ENCODE data around the gene TTLL1. TPM values are rescaled to one million over a fixed set of nuclear protein-coding genes. Genes with fewer than 3 reads are reported as not detected.

Gene TTLL1
- total RNA-seq, 1 experiment from 2014 or later: 5.5 TPM

DNA sequence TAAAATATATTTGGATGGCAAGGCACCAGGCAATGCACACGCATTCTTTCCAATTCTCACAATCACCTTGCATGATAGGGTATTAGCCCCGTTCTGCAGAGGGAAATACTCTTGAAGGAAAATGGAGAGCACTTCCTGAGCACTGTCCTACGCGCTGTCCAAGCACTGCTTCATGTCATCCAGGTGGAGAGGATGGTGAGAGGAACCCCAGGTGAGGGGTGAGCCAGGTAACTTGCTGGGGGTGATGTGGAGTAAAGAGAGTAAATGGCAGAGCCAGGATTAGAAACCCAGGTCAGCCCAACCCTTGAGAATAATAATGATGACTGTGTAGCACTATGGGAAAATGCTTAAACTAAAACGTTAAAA, 73.5 kb downstream of the TTLL1 start:
- Mint-ChIP-seq H3K27me3 (ENCODE audit: low read depth) (peaks cover 14% of the 10 kb centered on the region), H3K36me3 (peaks cover 6% of the 10 kb centered on the region), H3K9me3 (peaks cover 8% of the 10 kb centered on the region), H3K4me1 (peaks cover 26% of the 10 kb centered on the region), H3K4me3 (peak overlapping the region; percentile 95), H3K27ac (peak overlapping the region; percentile 65)
- ChIA-PET CTCF (interaction anchor here (0.9 to 2.9 kb wide), 3 partner anchors 37 to 148 kb away, joined by 3 to 16 read pairs (median 7); no protein-coding TSS in a partner anchor), POLR2A (interaction anchor here (0.6 to 2.5 kb wide), 9 partner anchors 11 to 555 kb away, joined by 3 to 12 read pairs (median 6); partner anchors contain the start of gene ARFGAP3)
- ATAC-seq (no peak), DNase-seq (ENCODE audit: low spot score) (no peak)
- TF ChIP-seq, protein P1, sequence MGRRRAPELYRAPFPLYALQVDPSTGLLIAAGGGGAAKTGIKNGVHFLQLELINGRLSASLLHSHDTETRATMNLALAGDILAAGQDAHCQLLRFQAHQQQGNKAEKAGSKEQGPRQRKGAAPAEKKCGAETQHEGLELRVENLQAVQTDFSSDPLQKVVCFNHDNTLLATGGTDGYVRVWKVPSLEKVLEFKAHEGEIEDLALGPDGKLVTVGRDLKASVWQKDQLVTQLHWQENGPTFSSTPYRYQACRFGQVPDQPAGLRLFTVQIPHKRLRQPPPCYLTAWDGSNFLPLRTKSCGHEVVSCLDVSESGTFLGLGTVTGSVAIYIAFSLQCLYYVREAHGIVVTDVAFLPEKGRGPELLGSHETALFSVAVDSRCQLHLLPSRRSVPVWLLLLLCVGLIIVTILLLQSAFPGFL (CRISPR knock-in tag; IDR thresholded peaks at IDR 0.05; ENCODE audit: borderline replicate concordance): no peak
- TF ChIP-seq NR3C1 (CRISPR knock-in tag; conservative IDR thresholded peaks at IDR 0.05; ENCODE audit: low read depth): no peak
- TF ChIP-seq, protein P2, sequence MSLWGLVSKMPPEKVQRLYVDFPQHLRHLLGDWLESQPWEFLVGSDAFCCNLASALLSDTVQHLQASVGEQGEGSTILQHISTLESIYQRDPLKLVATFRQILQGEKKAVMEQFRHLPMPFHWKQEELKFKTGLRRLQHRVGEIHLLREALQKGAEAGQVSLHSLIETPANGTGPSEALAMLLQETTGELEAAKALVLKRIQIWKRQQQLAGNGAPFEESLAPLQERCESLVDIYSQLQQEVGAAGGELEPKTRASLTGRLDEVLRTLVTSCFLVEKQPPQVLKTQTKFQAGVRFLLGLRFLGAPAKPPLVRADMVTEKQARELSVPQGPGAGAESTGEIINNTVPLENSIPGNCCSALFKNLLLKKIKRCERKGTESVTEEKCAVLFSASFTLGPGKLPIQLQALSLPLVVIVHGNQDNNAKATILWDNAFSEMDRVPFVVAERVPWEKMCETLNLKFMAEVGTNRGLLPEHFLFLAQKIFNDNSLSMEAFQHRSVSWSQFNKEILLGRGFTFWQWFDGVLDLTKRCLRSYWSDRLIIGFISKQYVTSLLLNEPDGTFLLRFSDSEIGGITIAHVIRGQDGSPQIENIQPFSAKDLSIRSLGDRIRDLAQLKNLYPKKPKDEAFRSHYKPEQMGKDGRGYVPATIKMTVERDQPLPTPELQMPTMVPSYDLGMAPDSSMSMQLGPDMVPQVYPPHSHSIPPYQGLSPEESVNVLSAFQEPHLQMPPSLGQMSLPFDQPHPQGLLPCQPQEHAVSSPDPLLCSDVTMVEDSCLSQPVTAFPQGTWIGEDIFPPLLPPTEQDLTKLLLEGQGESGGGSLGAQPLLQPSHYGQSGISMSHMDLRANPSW (CRISPR knock-in tag; conservative IDR thresholded peaks at IDR 0.05; ENCODE audit: low read depth): no peak
- TF ChIP-seq, protein P3, sequence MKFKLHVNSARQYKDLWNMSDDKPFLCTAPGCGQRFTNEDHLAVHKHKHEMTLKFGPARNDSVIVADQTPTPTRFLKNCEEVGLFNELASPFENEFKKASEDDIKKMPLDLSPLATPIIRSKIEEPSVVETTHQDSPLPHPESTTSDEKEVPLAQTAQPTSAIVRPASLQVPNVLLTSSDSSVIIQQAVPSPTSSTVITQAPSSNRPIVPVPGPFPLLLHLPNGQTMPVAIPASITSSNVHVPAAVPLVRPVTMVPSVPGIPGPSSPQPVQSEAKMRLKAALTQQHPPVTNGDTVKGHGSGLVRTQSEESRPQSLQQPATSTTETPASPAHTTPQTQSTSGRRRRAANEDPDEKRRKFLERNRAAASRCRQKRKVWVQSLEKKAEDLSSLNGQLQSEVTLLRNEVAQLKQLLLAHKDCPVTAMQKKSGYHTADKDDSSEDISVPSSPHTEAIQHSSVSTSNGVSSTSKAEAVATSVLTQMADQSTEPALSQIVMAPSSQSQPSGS (CRISPR knock-in tag; IDR thresholded peaks at IDR 0.05; ENCODE audit: borderline replicate concordance, low read depth): no peak

DNA sequence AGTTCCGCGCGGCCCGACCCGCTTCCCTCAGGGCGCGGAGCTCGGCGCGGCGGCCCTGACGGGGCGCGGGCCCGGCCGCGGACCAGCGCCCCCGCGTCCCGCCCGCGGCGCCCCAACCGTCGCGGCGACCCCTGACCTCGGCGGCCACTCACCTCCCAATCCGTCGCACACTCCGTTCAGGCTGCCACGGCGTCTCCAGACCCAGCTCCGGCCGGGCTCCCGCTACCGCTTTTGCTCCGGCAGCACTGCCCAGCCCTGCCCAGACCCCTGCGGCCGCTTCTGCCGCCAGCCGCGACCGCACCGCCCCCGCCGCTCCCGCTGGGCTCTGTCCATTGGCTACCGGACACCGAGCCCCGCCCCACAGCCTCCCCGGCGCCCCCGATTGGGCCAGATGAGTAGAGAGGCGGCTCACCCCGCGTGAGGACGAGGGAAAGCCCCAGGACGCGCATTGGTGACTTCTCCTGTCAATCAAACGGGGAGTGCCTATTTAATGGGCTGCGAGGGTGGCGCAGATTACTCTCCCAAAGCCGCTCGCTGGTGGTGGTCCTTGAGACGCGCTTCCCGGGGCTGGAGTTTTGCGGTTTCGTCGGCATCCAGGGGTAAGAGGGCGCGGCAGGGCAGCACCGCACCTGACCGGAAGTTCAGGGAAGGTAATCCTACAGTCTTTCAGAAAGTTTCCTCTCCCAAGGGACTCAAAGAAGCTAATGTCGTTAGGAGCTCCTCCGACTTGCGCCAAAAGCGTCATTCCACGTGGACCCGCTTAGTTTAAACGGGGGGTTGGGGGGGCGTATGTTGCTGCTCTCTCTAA, 74.1 kb downstream of the TTLL1 start, which contains the start of gene PACSIN2:
PACSIN2 (minus strand) TSS at position 281 of the 808 bp plus-strand sequence. CDS start 103,069 bp downstream, outside the sequence.
- Mint-ChIP-seq H3K36me3 (peaks cover 6% of the 10 kb centered on the region), H3K4me1 (peaks cover 30% of the 10 kb centered on the region), H3K27ac (peak within 1 kb of the TSS; percentile 91), H3K9me3 (peaks cover 8% of the 10 kb centered on the region), H3K27me3 (ENCODE audit: low read depth) (peaks cover 14% of the 10 kb centered on the region), H3K4me3 (peak within 1 kb of the TSS; percentile 95)
- DNase-seq (ENCODE audit: low spot score): peak; percentile 100
- ATAC-seq: peak; percentile 95
- ChIA-PET CTCF (interaction anchor here (0.7 to 2.9 kb wide), 9 partner anchors 12 to 147 kb away, joined by 3 to 16 read pairs (median 5); no protein-coding TSS in a partner anchor), POLR2A (interaction anchor here (0.6 to 2.5 kb wide), 12 partner anchors 10 to 1585 kb away, joined by 3 to 12 read pairs (median 5); partner anchors contain the start of gene ARFGAP3)
- TF ChIP-seq, protein P4, sequence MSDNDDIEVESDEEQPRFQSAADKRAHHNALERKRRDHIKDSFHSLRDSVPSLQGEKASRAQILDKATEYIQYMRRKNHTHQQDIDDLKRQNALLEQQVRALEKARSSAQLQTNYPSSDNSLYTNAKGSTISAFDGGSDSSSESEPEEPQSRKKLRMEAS (CRISPR knock-in tag; IDR thresholded peaks at IDR 0.05): peak; percentile 66
- TF ChIP-seq, protein P5, sequence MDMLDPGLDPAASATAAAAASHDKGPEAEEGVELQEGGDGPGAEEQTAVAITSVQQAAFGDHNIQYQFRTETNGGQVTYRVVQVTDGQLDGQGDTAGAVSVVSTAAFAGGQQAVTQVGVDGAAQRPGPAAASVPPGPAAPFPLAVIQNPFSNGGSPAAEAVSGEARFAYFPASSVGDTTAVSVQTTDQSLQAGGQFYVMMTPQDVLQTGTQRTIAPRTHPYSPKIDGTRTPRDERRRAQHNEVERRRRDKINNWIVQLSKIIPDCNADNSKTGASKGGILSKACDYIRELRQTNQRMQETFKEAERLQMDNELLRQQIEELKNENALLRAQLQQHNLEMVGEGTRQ (CRISPR knock-in tag; IDR thresholded peaks at IDR 0.05): peak; percentile 33; the same call in 1 of the 2 replicates
- TF ChIP-seq, protein P6, sequence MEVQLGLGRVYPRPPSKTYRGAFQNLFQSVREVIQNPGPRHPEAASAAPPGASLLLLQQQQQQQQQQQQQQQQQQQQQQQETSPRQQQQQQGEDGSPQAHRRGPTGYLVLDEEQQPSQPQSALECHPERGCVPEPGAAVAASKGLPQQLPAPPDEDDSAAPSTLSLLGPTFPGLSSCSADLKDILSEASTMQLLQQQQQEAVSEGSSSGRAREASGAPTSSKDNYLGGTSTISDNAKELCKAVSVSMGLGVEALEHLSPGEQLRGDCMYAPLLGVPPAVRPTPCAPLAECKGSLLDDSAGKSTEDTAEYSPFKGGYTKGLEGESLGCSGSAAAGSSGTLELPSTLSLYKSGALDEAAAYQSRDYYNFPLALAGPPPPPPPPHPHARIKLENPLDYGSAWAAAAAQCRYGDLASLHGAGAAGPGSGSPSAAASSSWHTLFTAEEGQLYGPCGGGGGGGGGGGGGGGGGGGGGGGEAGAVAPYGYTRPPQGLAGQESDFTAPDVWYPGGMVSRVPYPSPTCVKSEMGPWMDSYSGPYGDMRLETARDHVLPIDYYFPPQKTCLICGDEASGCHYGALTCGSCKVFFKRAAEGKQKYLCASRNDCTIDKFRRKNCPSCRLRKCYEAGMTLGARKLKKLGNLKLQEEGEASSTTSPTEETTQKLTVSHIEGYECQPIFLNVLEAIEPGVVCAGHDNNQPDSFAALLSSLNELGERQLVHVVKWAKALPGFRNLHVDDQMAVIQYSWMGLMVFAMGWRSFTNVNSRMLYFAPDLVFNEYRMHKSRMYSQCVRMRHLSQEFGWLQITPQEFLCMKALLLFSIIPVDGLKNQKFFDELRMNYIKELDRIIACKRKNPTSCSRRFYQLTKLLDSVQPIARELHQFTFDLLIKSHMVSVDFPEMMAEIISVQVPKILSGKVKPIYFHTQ (CRISPR knock-in tag; IDR thresholded peaks at IDR 0.05): 0 out of 2 replicates have a peak, but pooled peaks have one; percentile 30
- TF ChIP-seq NFYB (CRISPR knock-in tag; conservative IDR thresholded peaks at IDR 0.05; ENCODE audit: low read depth) (peak; percentile 99), CREB1 (CRISPR knock-in tag; IDR thresholded peaks at IDR 0.05) (no peak), IRF2 (CRISPR knock-in tag; IDR thresholded peaks at IDR 0.05; ENCODE audit: borderline replicate concordance, low read depth) (no peak), TEAD4 (CRISPR knock-in tag; IDR thresholded peaks at IDR 0.05) (no peak), TP53 (CRISPR knock-in tag; IDR thresholded peaks at IDR 0.05) (no peak), SMAD4 (CRISPR knock-in tag; IDR thresholded peaks at IDR 0.05) (no peak), MYBL2 (CRISPR knock-in tag; IDR thresholded peaks at IDR 0.05) (peak; percentile 5; the same call in 1 of the 2 replicates), SOX15 (CRISPR knock-in tag; IDR thresholded peaks at IDR 0.05) (no peak), CBFB (CRISPR knock-in tag; IDR thresholded peaks at IDR 0.05; ENCODE audit: low read depth) (no peak), SP1 (CRISPR knock-in tag; conservative IDR thresholded peaks at IDR 0.05) (peak; percentile 90)
- TF ChIP-seq, protein P7, sequence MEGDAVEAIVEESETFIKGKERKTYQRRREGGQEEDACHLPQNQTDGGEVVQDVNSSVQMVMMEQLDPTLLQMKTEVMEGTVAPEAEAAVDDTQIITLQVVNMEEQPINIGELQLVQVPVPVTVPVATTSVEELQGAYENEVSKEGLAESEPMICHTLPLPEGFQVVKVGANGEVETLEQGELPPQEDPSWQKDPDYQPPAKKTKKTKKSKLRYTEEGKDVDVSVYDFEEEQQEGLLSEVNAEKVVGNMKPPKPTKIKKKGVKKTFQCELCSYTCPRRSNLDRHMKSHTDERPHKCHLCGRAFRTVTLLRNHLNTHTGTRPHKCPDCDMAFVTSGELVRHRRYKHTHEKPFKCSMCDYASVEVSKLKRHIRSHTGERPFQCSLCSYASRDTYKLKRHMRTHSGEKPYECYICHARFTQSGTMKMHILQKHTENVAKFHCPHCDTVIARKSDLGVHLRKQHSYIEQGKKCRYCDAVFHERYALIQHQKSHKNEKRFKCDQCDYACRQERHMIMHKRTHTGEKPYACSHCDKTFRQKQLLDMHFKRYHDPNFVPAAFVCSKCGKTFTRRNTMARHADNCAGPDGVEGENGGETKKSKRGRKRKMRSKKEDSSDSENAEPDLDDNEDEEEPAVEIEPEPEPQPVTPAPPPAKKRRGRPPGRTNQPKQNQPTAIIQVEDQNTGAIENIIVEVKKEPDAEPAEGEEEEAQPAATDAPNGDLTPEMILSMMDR (IDR thresholded peaks at IDR 0.05): no peak
- TF ChIP-seq, protein P8, sequence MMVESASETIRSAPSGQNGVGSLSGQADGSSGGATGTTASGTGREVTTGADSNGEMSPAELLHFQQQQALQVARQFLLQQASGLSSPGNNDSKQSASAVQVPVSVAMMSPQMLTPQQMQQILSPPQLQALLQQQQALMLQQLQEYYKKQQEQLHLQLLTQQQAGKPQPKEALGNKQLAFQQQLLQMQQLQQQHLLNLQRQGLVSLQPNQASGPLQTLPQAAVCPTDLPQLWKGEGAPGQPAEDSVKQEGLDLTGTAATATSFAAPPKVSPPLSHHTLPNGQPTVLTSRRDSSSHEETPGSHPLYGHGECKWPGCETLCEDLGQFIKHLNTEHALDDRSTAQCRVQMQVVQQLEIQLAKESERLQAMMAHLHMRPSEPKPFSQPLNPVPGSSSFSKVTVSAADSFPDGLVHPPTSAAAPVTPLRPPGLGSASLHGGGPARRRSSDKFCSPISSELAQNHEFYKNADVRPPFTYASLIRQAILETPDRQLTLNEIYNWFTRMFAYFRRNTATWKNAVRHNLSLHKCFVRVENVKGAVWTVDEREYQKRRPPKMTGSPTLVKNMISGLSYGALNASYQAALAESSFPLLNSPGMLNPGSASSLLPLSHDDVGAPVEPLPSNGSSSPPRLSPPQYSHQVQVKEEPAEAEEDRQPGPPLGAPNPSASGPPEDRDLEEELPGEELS (CRISPR knock-in tag; IDR thresholded peaks at IDR 0.05): no peak
